ENCODE measurements around the gene GRM4. TPM values are rescaled to one million over a fixed set of nuclear protein-coding genes. Genes with fewer than 3 reads are reported as not detected.

The GRM4 gene
- total and polyA plus RNA-seq, 9 donors, result under 0.01 to 0.37 (median 0.08) TPM; not detected in 2

- no peak for DNase-seq
- no peaks in the 10 kb centered on the region for H3K9me3 ChIP-seq
- no peaks in the 10 kb centered on the region for H3K27me3 ChIP-seq
- intact Hi-C loops (cut with DNase I), result no loop called here
- H3K4me3 ChIP-seq, result no peak overlapping the region
- no peak overlapping the region for H3K27ac ChIP-seq
- 79 to 85% (median 80%) methylated on average over 8 of the region's 8 CpGs for whole genome bisulfite sequencing, 3 donors
- no peaks in the 10 kb centered on the region for H3K4me1 ChIP-seq (ENCODE audit: insufficient read depth)
- H3K36me3 ChIP-seq, result no peaks in the 10 kb centered on the region
- TF ChIP-seq EP300 (IDR thresholded peaks at IDR 0.05) (no peak), POLR2A (IDR thresholded peaks at IDR 0.05) (no peak), CTCF (IDR thresholded peaks at IDR 0.05) (no peak)
These were observed 66.0 kb downstream of the GRM4 start for GRCh38 chr6:34079899-34080298.

GRCh38 chr6:34075906-34076305, 70.0 kb downstream of the GRM4 start:
- DNase-seq, result no peak
- TF ChIP-seq EP300 (IDR thresholded peaks at IDR 0.05), result no peak
- no peak for TF ChIP-seq POLR2A (IDR thresholded peaks at IDR 0.05)
- TF ChIP-seq CTCF (IDR thresholded peaks at IDR 0.05), result no peak
- intact Hi-C loops (cut with DNase I), result no loop called here
- no peak overlapping the region for H3K4me3 ChIP-seq
- no peaks in the 10 kb centered on the region for H3K36me3 ChIP-seq
- no peaks in the 10 kb centered on the region for H3K4me1 ChIP-seq (ENCODE audit: insufficient read depth)
- WGBS, 3 donors, result 83 to 89% (median 89%) methylated on average over 6 of the region's 6 CpGs
- H3K27ac ChIP-seq, result no peak overlapping the region
- no peaks in the 10 kb centered on the region for H3K9me3 ChIP-seq
- no peaks in the 10 kb centered on the region for H3K27me3 ChIP-seq

- intact Hi-C loops (cut with DNase I), result no loop called here
- WGBS, 3 donors, result 41 to 55% (median 45%) methylated on average over 22 of the region's 22 CpGs
- no peaks in the 10 kb centered on the region for H3K27me3 ChIP-seq
- no peak for TF ChIP-seq POLR2A (IDR thresholded peaks at IDR 0.05)
- TF ChIP-seq CTCF (IDR thresholded peaks at IDR 0.05), result no peak
- no peak for TF ChIP-seq EP300 (IDR thresholded peaks at IDR 0.05)
- H3K4me1 ChIP-seq (ENCODE audit: insufficient read depth), result no peaks in the 10 kb centered on the region
- no peaks in the 10 kb centered on the region for H3K36me3 ChIP-seq
- no peak for DNase-seq
- no peak overlapping the region for H3K27ac ChIP-seq
- no peak overlapping the region for H3K4me3 ChIP-seq
- no peaks in the 10 kb centered on the region for H3K9me3 ChIP-seq
These were observed 71.7 kb downstream of the GRM4 start for GRCh38 chr6:34074064-34074742.

GRCh38 chr6:34073540-34073939, 72.3 kb downstream of the GRM4 start:
- Histone ChIP-seq H3K4me3 (no peak overlapping the region), H3K9me3 (no peaks in the 10 kb centered on the region), H3K4me1 (ENCODE audit: insufficient read depth) (no peaks in the 10 kb centered on the region), H3K27ac (no peak overlapping the region), H3K27me3 (no peaks in the 10 kb centered on the region), H3K36me3 (no peaks in the 10 kb centered on the region)
- DNase-seq, result no peak
- intact Hi-C loops (cut with DNase I), result no loop called here
- TF ChIP-seq CTCF (IDR thresholded peaks at IDR 0.05) (no peak), EP300 (IDR thresholded peaks at IDR 0.05) (no peak), POLR2A (IDR thresholded peaks at IDR 0.05) (no peak)
- WGBS, 3 donors, result 45 to 55% (median 53%) methylated on average over 7 of the region's 7 CpGs

All from ovary (tissue), 9 donors.